LNCaP clone FGC (cell line): ENCODE results near the gene CD247.

Experiments
- DNase-seq: peaks from one replicate; pipeline ENCODE4 v3.0.0-alpha.2; 2011; ENCODE audit warnings: low read depth
- H3K4me3 ChIP-seq: 2 replicates; pipeline ENCODE4 v1.5.1; 2011; ENCODE audit warnings: mild to moderate bottlenecking, low read depth, low read length, control low read depth
- CTCF ChIP-seq: IDR thresholded peaks from 2 replicates; pipeline ENCODE4 v1.5.1; 2012; ENCODE audit warnings: mild to moderate bottlenecking; ENCODE audit not compliant: control insufficient read depth, insufficient read depth; ENCODE audit errors: extremely low read depth

The CD247 gene

GRCh38 chr1:167442142-167442848, 76.0 kb downstream of the CD247 start:
- H3K4me3 ChIP-seq, result no peak overlapping the region
- peak; percentile 75 for DNase-seq
- peak; percentile 98 for TF ChIP-seq CTCF

DNA sequence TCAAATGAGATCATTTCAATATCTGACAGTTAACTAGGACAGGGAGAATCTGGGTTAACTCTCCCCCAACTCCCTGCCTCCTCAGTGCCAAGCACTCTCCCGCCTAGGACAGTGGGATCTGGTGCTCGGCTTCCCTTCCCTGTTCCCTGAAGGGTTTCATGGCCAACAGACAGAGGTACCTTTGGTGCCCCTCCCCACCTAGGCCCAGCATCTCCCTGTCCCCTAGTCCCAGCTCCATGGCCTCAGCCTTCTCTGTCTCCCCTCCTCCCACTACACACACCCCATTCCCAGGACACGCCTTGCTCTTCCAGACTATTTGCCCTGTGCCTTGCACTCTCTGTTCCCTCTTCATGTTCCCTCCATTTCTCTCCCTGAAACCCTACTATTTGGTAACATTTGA, 77.1 kb downstream of the CD247 start:
- H3K4me3 ChIP-seq, result no peak overlapping the region
- no peak for DNase-seq
- no peak for TF ChIP-seq CTCF

GRCh38 chr1:167440776-167441175, 77.6 kb downstream of the CD247 start:
- no peak overlapping the region for H3K4me3 ChIP-seq
- DNase-seq, result no peak
- no peak for TF ChIP-seq CTCF

DNA sequence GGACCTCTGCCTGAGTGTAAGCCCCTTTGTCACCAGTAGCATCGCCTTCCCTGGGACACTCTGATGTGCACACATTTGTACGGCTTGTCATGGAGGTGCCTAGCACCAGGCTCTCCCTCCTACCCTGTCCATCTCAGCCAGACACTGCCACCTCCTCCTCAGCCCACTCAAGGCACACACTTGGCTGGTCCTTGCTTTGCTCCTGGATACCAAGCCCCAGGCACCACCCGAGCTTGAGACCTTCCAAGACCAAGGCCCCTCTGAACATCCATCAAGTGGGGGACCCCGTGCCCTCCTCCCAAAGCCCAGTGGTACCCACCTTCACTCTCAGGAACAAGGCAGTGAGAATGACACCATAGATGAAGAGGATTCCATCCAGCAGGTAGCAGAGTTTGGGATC, 78.0 kb downstream of the CD247 start:
- no peak overlapping the region for H3K4me3 ChIP-seq
- no peak for DNase-seq
- TF ChIP-seq CTCF, result no peak

GRCh38 chr1:167439301-167439988, 78.9 kb downstream of the CD247 start:
- no peak for TF ChIP-seq CTCF
- H3K4me3 ChIP-seq, result no peak overlapping the region
- DNase-seq, result no peak

GRCh38 chr1:167438171-167439138, 79.9 kb downstream of the CD247 start:
- no peak for DNase-seq

More at GRCh38 chr1:167438171-167439138, 79.9 kb downstream of the CD247 start:
- no peak overlapping the region for H3K4me3 ChIP-seq
- TF ChIP-seq CTCF, result no peak
